ENCODE measurements around the gene SLC25A21.
"Not testable (repeated sequence)": the region's sequence is repeated elsewhere in the genome, so short reads cannot be mapped to it uniquely, and the experiment has no call there.

The SLC25A21 gene

DNA sequence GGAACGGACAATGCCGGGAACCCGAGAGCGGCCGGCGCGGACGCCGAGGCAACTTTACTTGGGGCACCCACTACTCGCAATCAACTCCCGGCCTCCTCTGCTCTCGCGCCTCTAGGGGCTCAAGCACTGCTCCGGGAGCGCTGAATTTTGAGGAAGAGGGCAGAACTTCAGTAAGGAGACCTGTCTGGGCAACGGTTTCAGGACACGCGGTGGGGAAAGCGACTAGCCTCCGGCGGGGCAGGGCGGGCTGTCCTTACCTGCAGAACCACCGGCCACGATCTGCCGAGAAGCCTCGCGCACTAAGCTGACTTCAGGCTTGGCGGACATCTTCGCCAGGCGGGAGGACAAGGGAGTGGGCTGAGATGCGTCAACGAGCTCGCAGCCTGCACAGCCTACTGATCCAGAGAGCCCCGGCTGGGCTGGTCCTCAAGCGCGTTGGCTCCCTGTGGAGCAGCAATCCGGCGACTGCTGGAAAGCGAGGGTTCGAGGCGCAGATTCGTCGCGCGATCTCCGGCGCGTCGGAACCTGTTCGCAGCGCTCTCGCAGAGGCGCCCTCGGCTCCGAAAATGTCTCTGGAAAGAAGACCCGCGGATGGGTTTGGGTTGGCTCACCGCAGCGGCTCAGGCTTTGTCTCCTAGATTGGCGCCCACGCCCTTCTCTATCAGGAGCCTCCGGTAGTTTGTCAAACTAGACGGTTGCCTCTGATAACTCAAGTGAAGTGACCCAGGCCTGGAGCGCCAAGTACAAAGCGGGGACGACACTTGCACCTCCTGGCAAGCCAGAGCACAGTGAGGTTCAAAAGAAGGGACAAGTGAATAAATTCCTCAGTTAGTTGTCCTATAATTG is at the start of gene SLC25A21:
SLC25A21 (minus strand) TSS at position 583 of the 846 bp plus-strand sequence.
- DNase-seq (ENCODE audit: low read depth in 3 of 3) = peak in 1 of 3 experiments; percentile 2

DNA sequence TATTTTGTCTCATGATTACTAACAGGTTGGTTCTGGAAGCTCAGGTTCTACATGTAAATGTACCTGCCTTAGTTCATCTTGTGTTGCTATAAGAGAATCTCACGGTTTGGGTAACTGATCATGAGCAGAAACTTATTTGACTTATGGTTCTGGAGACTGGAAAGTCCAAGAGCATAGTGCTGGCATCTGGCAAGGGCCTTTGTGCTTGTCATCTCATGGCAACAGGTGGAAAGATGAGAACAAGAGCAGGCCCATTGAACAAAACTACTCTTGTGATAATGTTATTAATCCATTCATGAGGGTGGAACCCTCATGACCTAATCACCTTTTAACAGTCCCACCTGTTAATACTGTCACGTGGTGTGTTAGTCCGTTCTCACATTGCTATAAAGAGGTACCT is 48.7 kb upstream of the SLC25A21 start:
- no peak for DNase-seq (ENCODE audit: low read depth in 3 of 3)

DNA sequence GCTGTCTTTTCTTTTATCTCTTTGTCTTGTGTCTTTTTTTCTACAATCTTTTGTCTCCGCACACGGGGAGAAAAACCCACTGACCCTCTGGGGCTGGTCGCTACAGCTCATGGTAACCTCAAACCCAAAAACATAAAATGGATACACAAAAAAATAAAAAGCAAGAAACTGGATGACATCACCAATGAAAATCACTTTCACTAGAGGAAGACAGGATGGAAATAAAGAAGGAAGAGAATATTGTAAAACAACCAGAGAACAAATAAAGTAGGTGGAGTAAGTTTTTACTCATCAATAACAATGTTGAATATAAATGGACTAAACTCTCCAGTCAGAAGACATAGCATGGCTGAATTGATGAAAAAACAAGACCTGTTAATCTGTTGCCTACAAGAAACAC is 42.9 kb upstream of the SLC25A21 start:
- no peak for DNase-seq (ENCODE audit: low read depth in 3 of 3)

DNA sequence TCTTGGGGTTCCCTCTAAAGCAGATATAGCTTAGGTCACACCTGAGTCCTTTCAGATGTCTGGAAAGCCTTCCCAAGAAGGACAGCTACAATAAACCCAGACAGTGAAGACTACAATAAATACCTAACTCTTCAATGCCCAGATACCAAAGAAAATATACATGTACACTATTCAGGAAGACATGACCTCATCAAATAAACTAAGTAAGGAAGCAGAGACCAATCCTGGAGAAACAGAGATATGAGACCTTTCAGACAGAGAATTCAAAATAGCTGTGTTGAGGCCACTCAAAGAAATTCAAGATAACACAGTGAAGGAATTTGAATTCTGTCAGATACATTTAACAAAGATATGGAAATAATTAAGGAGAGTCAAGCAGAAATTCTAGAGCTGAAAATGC is 40.6 kb upstream of the SLC25A21 start:
- no peak for DNase-seq (ENCODE audit: low read depth in 3 of 3)

DNA sequence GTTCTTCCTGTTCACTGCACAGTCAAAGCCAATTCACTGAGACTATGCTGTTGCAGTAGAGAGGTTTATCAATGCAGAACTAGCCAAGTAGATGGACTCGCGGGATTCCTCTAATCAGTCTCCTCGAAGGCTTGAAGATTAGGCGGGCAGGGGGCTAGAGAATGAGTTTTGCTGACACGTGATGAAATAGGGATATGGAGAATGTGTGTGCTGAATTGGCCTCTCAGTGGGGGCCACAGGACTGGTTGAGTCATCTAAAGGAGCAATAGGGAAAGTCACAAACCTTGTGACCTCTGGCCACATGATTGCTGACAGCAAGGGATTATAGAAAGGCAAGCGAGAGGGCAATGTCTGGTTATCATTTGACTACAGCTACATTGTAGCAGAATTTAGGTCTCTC is 38.0 kb upstream of the SLC25A21 start:
- no peak for DNase-seq (ENCODE audit: low read depth in 3 of 3)

DNA sequence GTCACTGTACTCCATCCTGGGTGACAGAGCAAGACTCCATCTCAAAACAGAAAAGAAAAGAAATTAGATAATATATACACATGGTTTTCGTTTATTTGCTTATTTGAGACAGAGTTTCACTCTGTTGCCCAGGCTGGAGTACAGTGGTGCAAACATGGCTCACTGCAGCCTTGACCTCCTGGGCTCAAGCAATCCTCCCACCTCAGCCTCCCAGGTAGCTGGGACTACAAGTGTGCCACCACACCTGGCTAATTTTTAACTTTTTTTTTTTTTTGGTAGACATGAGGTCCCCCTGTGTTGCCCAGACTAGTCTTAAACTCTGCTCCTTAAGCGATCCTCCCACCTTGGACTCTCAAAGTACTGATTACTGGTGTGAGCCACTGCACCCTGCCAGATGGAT is 37.2 kb upstream of the SLC25A21 start:
- not testable (repeated sequence) for DNase-seq (ENCODE audit: low read depth in 3 of 3)

DNA sequence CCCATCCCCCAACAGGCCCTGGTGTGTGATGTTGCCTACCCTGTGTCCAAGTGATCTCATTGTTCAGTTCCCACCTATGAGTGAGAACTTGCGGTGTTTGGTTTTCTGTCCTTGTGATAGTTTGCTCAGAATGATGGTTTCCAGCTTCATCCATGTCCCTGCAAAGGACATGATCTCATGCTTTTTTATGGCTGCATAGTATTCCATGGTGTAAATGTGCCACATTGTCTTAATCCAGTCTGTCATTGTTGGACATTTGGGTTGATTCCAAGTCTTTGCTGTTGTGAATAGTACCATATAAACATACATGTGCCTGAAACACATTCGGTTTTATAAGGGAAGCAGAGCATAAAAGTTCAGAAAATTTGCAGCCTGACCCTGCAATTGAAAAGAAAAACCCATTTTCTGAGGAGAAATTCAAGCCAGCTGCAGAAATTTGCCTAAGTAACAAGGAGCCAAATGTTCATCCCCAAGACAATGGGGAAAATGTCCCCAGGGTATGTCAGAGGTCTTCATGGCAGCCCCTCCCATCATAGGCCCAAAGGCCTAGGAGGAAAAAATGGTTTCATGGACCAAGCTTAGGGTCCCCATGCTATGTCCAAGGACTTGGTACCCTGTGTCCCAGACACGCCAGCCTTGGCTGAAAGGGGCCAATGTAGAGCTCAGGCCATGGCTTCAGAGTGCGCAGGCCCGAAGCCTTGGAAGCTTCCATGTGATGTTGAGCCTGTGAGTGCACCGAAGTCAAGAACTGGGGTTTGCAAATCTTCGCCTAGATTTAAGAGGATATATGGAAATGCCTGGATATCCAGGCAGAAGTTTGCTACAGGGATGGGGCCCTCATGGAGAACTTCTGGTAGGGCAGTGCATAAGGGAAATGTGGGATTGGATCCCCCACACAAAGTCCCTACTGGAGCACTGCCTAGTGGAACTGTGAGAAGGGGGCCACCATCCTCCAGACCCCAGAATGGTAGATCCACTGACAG is 33.5 kb upstream of the SLC25A21 start:
- DNase-seq (ENCODE audit: low read depth in 3 of 3) = not testable (repeated sequence)

DNA sequence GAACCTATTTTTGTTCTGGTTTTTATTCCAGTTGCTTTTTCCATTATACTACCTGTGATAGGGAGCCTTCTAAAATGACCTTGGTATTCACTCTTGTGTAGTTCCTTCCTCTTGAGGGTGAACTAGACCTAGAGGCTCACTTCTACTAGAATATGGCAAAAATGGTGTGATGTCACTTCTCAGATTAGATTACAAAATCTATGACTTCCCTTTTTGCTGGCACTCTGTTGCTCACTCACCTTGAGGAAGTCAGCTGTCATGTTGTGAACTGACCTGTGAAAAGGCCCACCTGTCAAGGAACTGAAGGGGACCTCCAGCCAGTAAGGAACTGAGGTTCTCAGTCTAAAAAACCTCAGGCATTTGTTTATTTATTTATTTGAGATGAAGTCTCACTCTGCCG is 31.0 kb upstream of the SLC25A21 start:
- no peak for DNase-seq (ENCODE audit: low read depth in 3 of 3)

DNA sequence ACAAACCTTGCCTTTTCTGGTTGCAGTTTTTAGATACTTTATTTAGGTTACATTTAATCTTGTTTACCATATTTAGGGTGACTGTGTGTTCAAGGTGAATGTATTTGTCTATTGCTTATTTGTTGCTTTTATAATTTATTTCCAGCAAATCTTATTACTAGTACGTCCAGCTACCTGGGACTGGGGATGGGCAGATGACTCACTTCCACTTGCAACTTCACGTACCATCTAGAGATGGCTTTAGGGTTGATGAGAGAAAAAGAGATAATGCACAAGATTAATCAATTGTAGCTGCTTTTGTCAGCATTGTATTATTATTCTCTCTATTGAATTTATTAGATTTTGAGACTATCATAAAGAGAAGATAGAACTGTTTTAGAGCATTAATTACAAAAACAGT is 30.4 kb upstream of the SLC25A21 start:
- no peak for DNase-seq (ENCODE audit: low read depth in 3 of 3)

DNA sequence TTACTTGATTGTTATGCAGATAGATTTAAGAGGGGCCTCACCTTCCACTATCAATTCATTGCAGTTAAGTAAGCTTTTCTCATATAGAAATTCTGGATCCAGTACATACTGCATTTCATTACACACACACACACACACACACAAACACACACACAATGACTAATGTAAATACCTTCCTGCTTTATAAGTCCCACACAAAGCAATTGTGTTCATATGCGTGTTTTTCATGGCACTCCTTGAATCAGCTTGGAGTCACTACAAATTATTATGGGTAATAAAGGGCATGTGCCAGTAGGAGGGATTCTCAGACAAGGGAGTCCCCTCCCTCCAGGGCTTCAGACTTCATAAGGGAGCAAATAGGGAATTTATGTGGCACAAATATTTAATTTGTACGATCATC is 29.9 kb upstream of the SLC25A21 start:
- no peak for DNase-seq (ENCODE audit: low read depth in 3 of 3)

DNA sequence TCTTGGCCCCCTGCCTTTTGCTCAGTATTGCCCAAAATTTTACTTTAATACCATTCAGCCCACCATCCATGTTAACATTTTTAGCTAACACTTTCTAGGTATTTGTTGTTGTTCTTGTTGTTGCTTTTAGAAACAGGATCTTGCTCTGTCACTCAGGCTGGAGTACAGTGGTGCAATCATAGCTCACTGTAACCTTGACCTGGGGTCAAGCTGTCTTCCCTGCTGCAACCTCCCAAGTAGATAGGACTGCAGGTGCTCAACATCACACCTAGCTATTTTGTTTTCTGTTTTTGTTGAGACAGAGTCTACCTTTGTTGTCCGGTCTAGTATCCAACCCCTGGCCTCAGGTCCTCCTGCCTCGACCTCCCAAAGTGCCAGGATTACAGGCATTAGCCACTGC is 29.3 kb upstream of the SLC25A21 start:
- DNase-seq (ENCODE audit: low read depth in 3 of 3) = no peak

DNA sequence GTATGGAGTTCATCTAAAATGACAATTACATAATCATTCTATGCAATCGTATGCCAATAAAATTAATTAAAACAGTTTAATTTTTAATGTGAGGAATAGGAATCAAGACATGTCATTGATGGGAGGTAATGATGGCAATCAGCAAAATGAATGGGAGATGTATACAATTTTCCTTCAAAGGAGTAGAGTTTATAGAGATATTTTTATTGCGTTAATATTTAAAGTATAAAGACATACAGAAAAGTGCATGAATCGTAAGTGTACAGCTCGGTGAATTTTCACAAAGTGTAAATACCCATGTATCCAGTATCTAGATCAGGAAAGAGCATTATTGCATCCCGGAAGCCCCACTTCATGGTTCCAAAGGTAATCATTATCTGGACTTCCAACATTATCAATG is 26.5 kb upstream of the SLC25A21 start:
- no peak for DNase-seq (ENCODE audit: low read depth in 3 of 3)

DNA sequence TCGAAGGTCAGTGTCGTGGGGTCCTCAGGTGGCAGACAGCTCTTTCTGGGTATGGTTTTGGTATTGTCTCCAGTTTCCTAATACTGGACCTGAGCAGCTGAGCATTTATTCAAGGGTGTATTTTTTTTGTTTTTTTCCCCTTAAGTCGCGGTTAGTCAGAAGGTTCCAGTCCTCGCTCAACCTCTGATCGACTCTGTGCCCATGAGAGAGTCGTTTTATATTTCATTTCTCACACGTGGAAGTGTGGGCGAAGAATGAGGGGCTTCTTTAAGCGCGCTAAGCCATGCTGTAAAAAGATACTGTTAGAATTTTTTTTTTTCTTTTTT is 25.8 kb upstream of the SLC25A21 start:
- no peak for DNase-seq (ENCODE audit: low read depth in 3 of 3)

DNA sequence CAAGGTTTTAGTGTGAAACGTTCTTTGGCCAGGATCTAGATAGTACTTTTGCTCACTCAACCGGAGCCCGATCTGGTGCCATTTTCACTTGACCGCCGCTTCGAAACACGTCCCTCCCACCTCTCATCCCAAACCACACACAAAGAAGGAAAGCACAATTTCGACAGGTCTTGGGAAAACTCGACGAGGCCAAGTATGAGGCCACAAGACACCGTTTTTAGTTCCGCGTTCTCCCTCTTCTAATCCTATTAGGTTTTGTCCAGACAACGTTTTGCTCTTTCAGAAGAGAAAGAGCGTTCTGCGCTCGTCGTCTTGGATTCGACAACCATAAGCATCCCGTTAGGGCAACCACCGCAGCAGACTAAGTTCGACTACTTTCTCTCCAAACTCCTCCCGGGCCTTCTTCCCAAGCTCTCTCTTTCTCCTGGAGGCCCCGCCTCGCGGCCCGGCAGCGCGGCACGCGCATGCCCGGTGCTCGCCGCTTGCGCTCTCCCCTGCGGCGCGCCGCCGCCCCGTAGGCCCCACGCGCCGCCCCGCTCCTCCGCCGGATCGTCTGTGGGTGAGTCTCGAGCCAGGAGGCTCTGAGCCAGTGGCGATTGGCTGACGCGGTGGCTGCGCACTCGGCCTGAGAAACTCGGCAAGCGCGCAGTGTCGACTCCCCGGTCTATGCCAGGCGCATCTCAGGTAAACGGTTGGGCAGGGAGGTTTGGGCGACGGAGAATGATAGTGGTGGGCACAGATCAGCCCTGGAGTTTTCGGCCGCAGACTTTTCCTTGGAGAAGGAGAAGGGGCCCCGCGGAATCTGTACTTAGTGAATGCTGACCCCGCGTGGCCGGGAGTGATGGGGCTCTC is 25.2 kb upstream of the SLC25A21 start, which contains the start of gene MIPOL1:
MIPOL1 (plus strand) TSS at position 517 of the 852 bp plus-strand sequence. CDS start 49,952 bp downstream, outside the sequence.
- DNase-seq (ENCODE audit: low read depth in 3 of 3) = peak in 1 of 3 experiments; percentile 2

DNA sequence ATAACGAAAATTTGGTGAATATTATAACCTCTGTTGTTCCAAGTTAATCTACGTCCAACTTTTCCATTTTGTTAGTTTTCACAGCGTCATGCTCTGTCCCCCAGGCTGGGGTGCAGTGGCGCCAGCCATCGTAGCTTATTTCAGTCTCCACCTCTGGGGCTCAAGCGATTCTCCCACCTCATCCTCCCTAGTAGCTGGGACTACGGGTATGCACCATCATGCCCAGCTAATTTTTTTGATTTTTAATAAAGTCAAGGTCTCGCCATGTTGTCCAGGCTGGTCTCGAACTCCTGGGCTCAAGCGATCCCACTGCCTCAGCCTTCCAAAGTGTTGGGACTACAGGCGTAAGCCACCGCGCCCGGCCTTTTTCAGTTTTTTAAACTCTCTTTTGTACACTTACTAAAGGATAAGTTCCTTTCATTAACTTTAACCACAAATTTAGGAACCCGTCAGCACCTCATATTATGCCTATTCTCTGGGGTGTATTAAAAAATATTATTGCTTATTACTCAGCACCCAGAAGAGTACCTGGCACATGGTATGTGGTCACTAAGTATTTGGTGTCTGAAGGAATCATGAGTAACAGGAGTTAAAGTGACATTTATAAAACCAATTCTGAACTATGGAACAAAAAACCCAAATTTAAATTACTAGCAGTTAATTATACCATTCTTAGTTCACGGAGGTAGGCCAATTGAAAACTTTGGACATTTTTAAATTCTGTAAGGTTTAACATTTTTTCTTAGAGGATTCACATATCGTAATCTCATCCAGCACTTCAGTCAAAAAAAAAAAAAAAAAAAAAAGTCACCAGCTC is 24.4 kb upstream of the SLC25A21 start:
- no peak for DNase-seq (ENCODE audit: low read depth in 3 of 3)

DNA sequence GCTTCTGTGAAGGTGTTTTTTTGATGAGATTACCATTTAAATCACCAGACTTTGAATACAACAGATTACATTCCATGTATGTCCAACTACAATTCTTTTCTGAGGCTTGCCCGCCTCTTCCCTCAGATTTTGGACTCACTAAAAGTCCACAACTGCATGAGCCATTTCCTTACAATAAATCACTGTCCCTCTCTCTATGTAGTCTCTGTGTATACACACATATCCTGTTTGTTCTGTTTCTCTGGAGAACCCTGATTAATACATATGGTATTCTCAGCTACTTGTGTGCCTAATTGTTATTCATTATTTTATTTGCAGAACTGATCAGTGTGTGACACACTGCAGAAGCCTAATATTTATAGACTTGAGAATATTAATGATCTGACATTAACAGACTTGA is 22.9 kb upstream of the SLC25A21 start:
- no peak for DNase-seq (ENCODE audit: low read depth in 3 of 3)

DNA sequence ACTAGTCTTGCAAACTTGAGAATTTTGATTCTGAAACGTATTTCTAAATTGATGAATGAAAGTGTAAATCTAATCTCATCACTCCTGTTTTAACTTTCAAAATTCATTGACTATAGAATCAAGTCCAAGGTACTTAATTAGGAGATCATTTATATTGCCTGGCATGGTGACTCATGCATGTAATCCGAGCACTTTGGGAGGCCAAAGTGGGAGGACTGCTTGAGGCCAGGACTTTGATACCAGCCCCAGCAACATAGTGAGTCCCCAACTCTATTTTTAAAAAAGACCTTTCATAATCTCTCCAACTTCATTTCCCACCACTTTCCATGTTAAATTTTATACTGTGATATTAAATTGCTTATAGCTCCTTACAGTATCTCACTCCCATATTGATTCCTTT is 22.3 kb upstream of the SLC25A21 start:
- DNase-seq (ENCODE audit: low read depth in 3 of 3) = no peak

DNA sequence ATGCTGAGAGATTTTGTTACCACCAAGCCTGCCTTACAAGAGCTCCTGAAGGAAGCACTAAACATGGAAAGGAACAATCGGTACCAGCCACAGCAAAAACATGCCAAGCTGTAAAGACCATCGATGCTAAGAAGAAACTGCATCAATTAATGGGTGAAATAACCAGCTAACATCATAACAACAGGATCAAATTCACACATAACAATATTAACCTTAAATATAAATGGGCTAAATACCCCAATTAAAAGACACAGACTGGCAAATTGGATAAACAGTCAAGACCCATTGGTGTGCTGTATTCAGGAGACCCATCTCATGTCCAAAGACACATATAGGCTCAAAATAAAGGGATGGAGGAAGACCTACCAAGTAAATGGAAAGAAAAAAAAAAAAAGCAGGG is 17.3 kb upstream of the SLC25A21 start:
- DNase-seq (ENCODE audit: low read depth in 3 of 3) = not testable (repeated sequence)

DNA sequence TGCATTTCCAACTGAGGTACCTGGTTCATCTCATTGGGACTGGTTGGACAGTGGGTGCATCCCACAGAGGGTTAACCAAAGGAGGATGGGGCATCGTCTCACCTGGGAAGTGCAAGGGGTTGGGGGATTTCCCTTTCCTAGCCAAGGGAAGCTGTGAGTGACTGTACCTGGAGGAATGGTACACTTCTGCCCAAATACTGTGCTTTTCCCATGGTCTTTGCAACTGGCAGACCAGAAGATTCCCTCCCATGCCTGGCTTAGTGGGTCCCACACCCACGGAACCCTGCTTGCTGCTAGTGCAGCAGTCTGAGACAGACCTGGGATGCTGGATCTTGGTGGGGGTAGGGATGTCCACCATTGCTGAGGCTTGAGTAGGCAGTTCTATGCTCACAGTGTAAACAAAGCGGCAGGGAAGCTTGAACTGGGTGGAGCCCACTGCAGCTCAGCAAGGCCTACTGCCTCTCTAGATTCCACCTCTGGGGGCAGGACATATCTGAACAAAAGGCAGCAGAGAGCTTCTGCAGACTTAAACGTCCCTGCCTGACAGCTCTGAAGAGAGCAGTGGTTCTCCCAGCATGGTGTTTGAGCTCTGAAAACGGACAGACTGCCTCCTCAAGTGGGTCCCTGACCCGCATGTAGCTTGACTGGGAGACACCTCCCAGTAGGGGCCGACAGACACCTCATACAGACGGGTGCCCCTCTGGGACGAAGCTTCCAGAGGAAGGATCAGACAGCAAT is 15.6 kb upstream of the SLC25A21 start:
- DNase-seq (ENCODE audit: low read depth in 3 of 3) = not testable (repeated sequence)

DNA sequence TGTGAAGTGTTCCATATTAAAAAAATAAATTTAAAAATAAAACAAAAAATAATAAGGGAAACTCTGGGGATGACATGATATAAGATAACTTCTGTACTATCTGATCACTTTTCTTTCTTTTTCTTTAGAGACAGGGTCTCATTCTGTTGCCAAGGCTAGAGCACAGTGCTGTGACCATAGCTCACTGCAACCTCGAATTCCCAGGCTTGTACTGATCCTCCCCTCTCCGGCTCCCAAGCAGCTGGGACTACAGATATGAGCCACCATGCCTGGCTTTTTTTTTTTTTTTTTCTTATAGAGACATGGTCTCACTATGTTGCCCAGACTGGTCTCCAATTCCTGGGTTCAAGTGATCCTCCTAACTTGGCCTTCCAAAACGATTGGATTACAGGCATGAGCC is 14.9 kb upstream of the SLC25A21 start:
- DNase-seq (ENCODE audit: low read depth in 3 of 3) = no peak

Measured in stimulated activated CD4-positive, alpha-beta T cell treated with anti-CD3 and anti-CD28 coated beads, TNF-alpha, amount 100 ng/mL, for 4 hours (primary cell).